WTC11 (cell line): ENCODE measurements around the gene RFX4. TPM values are rescaled to one million over a fixed set of nuclear protein-coding genes. Genes with fewer than 3 reads are reported as not detected.

Experiments used
- ATAC-seq: fragments of 200-7000 bp; cut with Tn5 transposase; 2 replicates; pipeline ENCODE4 v1.10.0; 2021; ENCODE audit warnings: mild to moderate bottlenecking, moderate library complexity
- CTCF ChIA-PET: fragments of 300-600 bp; sonication (Branson Sonifier 250); formaldehyde crosslinking; loops from one replicate; lab custom pipeline; 2021; ENCODE audit warnings: antibody characterized with exemption; lab: Charles Lee
- POLR2A ChIA-PET: fragments of 350-600 bp; sonication (Branson Sonifier 250); formaldehyde crosslinking; loops from one replicate; lab custom pipeline; 2021; ENCODE audit warnings: antibody characterized with exemption; lab: Charles Lee
- DNase-seq: peaks from one replicate; pipeline ENCODE4 v3.0.0; 2021; ENCODE audit warnings: low spot score
- H3K27ac Mint-ChIP-seq: 2 replicates; pipeline ENCODE4 v1.8.0; 2021; ENCODE audit warnings: mixed read lengths
- H3K27me3 Mint-ChIP-seq: 2 replicates; pipeline ENCODE4 v1.8.0; 2021; ENCODE audit warnings: low read depth, mild to moderate bottlenecking, moderate library complexity, mixed read lengths
- H3K36me3 Mint-ChIP-seq: 2 replicates; pipeline ENCODE4 v1.8.0; 2021; ENCODE audit warnings: mixed read lengths
- H3K4me1 Mint-ChIP-seq: 2 replicates; pipeline ENCODE4 v1.8.0; 2022; ENCODE audit warnings: mixed read lengths
- H3K4me3 Mint-ChIP-seq: 2 replicates; pipeline ENCODE4 v1.8.0; 2021; ENCODE audit warnings: mild to moderate bottlenecking, moderate library complexity, mixed read lengths
- H3K9me3 Mint-ChIP-seq: 2 replicates; pipeline ENCODE4 v1.8.0; 2021; ENCODE audit warnings: mixed read lengths
- CBFB ChIP-seq: sonication (generic); formaldehyde crosslinking; IDR thresholded peaks from 2 replicates; pipeline ENCODE4 v1.8.1; 2022; ENCODE audit warnings: mild to moderate bottlenecking, low read depth, missing genetic modification reagents
- CREM ChIP-seq: sonication (generic); formaldehyde crosslinking; IDR thresholded peaks from 2 replicates; pipeline ENCODE4 v1.8.1; 2022; ENCODE audit warnings: mild to moderate bottlenecking, missing genetic modification reagents, moderate library complexity
- ELF4 ChIP-seq: sonication (generic); formaldehyde crosslinking; IDR thresholded peaks from 2 replicates; pipeline ENCODE4 v1.8.1; 2022; ENCODE audit warnings: low read depth, mild to moderate bottlenecking, moderate library complexity, missing genetic modification reagents
- ERG ChIP-seq: fragments of 250-450 bp; sonication (Bioruptor Pico); IDR thresholded peaks from 2 replicates; pipeline ENCODE4 v1.8.0; 2021; ENCODE audit warnings: mild to moderate bottlenecking
- ESRRA ChIP-seq: sonication (generic); formaldehyde crosslinking; IDR thresholded peaks from 2 replicates; pipeline ENCODE4 v1.8.1; 2022; ENCODE audit warnings: mild to moderate bottlenecking, missing genetic modification reagents, borderline replicate concordance
- GTF2I ChIP-seq: fragments of 250-450 bp; sonication (Bioruptor Pico); conservative IDR thresholded peaks from 2 replicates; pipeline ENCODE4 v1.4.0; 2021; ENCODE audit warnings: mild to moderate bottlenecking
- IRF2 ChIP-seq: sonication (generic); formaldehyde crosslinking; IDR thresholded peaks from 2 replicates; pipeline ENCODE4 v1.8.0; 2022; ENCODE audit warnings: low read depth, missing genetic modification reagents, borderline replicate concordance
- MLX ChIP-seq: sonication (generic); formaldehyde crosslinking; IDR thresholded peaks from 2 replicates; pipeline ENCODE4 v1.8.1; 2023; ENCODE audit warnings: mild to moderate bottlenecking, missing genetic modification reagents, moderate library complexity
- NFATC4 ChIP-seq: fragments of 250-450 bp; sonication (Bioruptor Pico); IDR thresholded peaks from 2 replicates; pipeline ENCODE4 v1.9.0; 2021; ENCODE audit warnings: mild to moderate bottlenecking
- NFYB ChIP-seq: sonication (generic); formaldehyde crosslinking; conservative IDR thresholded peaks from 2 replicates; pipeline ENCODE4 v1.8.0; 2022; ENCODE audit warnings: low read depth, missing genetic modification reagents
- NR2C2 ChIP-seq: sonication (generic); formaldehyde crosslinking; IDR thresholded peaks from 2 replicates; pipeline ENCODE4 v1.8.0; 2022; ENCODE audit warnings: mild to moderate bottlenecking, missing genetic modification reagents
- RELA ChIP-seq: sonication (generic); formaldehyde crosslinking; IDR thresholded peaks from 2 replicates; pipeline ENCODE4 v1.8.1; 2022; ENCODE audit warnings: missing genetic modification reagents, mild to moderate bottlenecking, borderline replicate concordance
- TP53 ChIP-seq: sonication (generic); formaldehyde crosslinking; IDR thresholded peaks from 2 replicates; pipeline ENCODE4 v1.8.1; 2023; ENCODE audit warnings: mild to moderate bottlenecking, missing genetic modification reagents
- ZNF138 ChIP-seq: sonication (generic); formaldehyde crosslinking; conservative IDR thresholded peaks from 2 replicates; pipeline ENCODE4 v1.8.1; 2022; ENCODE audit warnings: mild to moderate bottlenecking, moderate library complexity, missing genetic modification reagents
- ZNF219 ChIP-seq: sonication (generic); formaldehyde crosslinking; IDR thresholded peaks from 2 replicates; pipeline ENCODE4 v1.8.0; 2023; ENCODE audit warnings: missing genetic modification reagents, mild to moderate bottlenecking, borderline replicate concordance
- ZNF423 ChIP-seq: fragments of 250-450 bp; sonication (Bioruptor Pico); IDR thresholded peaks from 2 replicates; pipeline ENCODE4 v2.1.2; 2022; ENCODE audit warnings: mild to moderate bottlenecking, moderate library complexity
- total RNA-seq: library from RNA; stranded (reverse); gene quantifications from 3 replicates; pipeline ENCODE4 v1.2.3, GENCODE V29; 2021
- TF ChIP-seq, protein P1 (sequence below): fragments of 250-450 bp; sonication (Bioruptor Pico); IDR thresholded peaks from 2 replicates; pipeline ENCODE4 v1.9.0; 2021; ENCODE audit warnings: moderate library complexity, mild to moderate bottlenecking, inconsistent platforms, borderline replicate concordance
- TF ChIP-seq, protein P2 (sequence below): fragments of 250-450 bp; sonication (Bioruptor Pico); IDR thresholded peaks from 2 replicates; pipeline ENCODE4 v2.1.2; 2022; ENCODE audit warnings: mild to moderate bottlenecking, moderate library complexity
- TF ChIP-seq, protein P3 (sequence below): fragments of 250-450 bp; sonication (Bioruptor Pico); IDR thresholded peaks from 2 replicates; pipeline ENCODE4 v1.9.0; 2021; ENCODE audit warnings: mild to moderate bottlenecking
- TF ChIP-seq, protein P4 (sequence below): sonication (generic); formaldehyde crosslinking; IDR thresholded peaks from 2 replicates; pipeline ENCODE4 v1.8.1; 2022; ENCODE audit warnings: missing genetic modification reagents, borderline replicate concordance

The RFX4 gene
- total RNA-seq, 1 experiment from 2014 or later, result 0.26 TPM

DNA sequence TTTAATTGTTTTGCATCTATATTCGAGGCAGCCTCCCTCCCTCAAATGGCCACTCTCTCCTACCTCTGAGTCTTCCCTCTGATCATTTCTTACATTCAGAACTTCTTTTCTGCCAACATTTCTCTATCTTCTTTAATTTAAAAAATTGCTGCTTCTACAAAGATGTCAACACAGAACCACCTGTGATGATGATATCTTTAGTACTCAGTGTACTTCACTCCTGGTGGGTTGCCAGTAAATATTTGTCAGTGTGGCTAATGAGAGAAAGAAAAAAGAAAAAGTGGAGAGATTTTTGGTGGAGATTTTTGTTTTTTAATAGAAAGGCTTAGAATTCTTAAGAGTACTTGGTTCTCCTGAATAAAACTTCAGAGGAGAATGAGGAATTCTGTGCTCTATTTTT is 199.8 kb downstream of the RFX4 start:
- peak overlapping the region; percentile 11; the same call in 1 of the 2 replicates for H3K27ac Mint-ChIP-seq
- H3K4me3 Mint-ChIP-seq, result no peak overlapping the region
- peaks cover 5% of the 10 kb centered on the region for H3K9me3 Mint-ChIP-seq
- DNase-seq, result no peak
- ChIA-PET POLR2A (no interaction called here), CTCF (interaction anchor here (0.8 kb wide), 1 partner anchor 60 kb away, joined by 3 read pairs; no protein-coding TSS in a partner anchor)
- peaks cover 51% of the 10 kb centered on the region for H3K4me1 Mint-ChIP-seq
- no peaks in the 10 kb centered on the region for H3K27me3 Mint-ChIP-seq
- peaks cover 28% of the 10 kb centered on the region for H3K36me3 Mint-ChIP-seq
- ATAC-seq, result no peak
- TF ChIP-seq ZNF138 (CRISPR knock-in tag) (no peak), IRF2 (no peak), ZNF219 (no peak), ERG (no peak), GTF2I (CRISPR knock-in tag) (no peak), CBFB (no peak), NFYB (CRISPR knock-in tag) (no peak)
- TF ChIP-seq, protein P1, sequence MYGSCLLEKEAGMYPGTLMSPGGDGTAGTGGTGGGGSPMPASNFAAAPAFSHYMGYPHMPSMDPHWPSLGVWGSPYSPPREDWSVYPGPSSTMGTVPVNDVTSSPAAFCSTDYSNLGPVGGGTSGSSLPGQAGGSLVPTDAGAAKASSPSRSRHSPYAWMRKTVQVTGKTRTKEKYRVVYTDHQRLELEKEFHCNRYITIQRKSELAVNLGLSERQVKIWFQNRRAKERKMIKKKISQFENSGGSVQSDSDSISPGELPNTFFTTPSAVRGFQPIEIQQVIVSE (CRISPR knock-in tag), result no peak
- TF ChIP-seq, protein P2, sequence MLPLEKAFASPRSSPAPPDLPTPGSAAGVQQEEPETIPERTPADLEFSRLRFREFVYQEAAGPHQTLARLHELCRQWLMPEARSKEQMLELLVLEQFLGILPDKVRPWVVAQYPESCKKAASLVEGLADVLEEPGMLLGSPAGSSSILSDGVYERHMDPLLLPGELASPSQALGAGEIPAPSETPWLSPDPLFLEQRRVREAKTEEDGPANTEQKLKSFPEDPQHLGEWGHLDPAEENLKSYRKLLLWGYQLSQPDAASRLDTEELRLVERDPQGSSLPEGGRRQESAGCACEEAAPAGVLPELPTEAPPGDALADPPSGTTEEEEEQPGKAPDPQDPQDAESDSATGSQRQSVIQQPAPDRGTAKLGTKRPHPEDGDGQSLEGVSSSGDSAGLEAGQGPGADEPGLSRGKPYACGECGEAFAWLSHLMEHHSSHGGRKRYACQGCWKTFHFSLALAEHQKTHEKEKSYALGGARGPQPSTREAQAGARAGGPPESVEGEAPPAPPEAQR, result no peak
- TF ChIP-seq, protein P3, sequence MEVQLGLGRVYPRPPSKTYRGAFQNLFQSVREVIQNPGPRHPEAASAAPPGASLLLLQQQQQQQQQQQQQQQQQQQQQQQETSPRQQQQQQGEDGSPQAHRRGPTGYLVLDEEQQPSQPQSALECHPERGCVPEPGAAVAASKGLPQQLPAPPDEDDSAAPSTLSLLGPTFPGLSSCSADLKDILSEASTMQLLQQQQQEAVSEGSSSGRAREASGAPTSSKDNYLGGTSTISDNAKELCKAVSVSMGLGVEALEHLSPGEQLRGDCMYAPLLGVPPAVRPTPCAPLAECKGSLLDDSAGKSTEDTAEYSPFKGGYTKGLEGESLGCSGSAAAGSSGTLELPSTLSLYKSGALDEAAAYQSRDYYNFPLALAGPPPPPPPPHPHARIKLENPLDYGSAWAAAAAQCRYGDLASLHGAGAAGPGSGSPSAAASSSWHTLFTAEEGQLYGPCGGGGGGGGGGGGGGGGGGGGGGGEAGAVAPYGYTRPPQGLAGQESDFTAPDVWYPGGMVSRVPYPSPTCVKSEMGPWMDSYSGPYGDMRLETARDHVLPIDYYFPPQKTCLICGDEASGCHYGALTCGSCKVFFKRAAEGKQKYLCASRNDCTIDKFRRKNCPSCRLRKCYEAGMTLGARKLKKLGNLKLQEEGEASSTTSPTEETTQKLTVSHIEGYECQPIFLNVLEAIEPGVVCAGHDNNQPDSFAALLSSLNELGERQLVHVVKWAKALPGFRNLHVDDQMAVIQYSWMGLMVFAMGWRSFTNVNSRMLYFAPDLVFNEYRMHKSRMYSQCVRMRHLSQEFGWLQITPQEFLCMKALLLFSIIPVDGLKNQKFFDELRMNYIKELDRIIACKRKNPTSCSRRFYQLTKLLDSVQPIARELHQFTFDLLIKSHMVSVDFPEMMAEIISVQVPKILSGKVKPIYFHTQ (CRISPR knock-in tag), result no peak

DNA sequence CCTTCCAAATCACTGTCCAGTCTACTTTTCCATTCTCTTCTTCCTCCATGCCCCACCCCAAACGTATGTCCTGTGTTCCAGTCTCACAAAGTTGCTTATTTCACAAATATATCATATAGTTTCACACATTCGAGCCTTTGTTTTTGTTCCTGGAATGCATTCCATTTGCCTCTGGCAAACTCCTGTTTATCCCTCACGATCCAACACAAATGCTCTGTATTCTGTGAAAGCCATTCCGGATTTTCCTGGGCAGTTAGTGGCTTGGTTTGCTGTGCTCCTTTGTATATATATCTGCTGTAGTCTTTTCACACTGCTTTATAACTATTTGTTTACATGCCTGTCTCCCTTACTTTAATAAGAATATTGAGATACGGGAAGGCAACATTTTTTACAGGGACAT is 200.7 kb downstream of the RFX4 start:
- CTCF ChIA-PET, result interaction anchor here (0.8 kb wide), 1 partner anchor 61 kb away, joined by 3 read pairs; no protein-coding TSS in a partner anchor
- peaks cover 12% of the 10 kb centered on the region for H3K9me3 Mint-ChIP-seq
- H3K27ac Mint-ChIP-seq, result peak overlapping the region; percentile 12; the same call in 1 of the 2 replicates
- H3K4me1 Mint-ChIP-seq, result peaks cover 44% of the 10 kb centered on the region
- no peaks in the 10 kb centered on the region for H3K27me3 Mint-ChIP-seq
- DNase-seq (no peak), ATAC-seq (no peak)
- H3K36me3 Mint-ChIP-seq, result peaks cover 37% of the 10 kb centered on the region
- POLR2A ChIA-PET, result no interaction called here
- H3K4me3 Mint-ChIP-seq, result no peak overlapping the region
- TF ChIP-seq ZNF423 (CRISPR knock-in tag), result no peak
- no peak for TF ChIP-seq TP53 (CRISPR knock-in tag)
- TF ChIP-seq ESRRA (CRISPR knock-in tag), result no peak
- TF ChIP-seq NFATC4 (CRISPR knock-in tag), result no peak
- TF ChIP-seq RELA, result no peak
- TF ChIP-seq, protein P4, sequence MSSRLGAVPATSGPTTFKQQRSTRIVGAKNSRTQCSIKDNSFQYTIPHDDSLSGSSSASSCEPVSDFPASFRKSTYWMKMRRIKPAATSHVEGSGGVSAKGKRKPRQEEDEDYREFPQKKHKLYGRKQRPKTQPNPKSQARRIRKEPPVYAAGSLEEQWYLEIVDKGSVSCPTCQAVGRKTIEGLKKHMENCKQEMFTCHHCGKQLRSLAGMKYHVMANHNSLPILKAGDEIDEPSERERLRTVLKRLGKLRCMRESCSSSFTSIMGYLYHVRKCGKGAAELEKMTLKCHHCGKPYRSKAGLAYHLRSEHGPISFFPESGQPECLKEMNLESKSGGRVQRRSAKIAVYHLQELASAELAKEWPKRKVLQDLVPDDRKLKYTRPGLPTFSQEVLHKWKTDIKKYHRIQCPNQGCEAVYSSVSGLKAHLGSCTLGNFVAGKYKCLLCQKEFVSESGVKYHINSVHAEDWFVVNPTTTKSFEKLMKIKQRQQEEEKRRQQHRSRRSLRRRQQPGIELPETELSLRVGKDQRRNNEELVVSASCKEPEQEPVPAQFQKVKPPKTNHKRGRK, result no peak
- TF ChIP-seq MLX, result no peak
- no peak for TF ChIP-seq CREM (CRISPR knock-in tag)
- no peak for TF ChIP-seq ELF4
- no peak for TF ChIP-seq NR2C2 (CRISPR knock-in tag)
